Measurements from ENCODE around the gene TCF25.
"Not testable (repeated sequence)": the region's sequence is repeated elsewhere in the genome, so short reads cannot be mapped to it uniquely, and the experiment has no call there.

Gene TCF25

DNA sequence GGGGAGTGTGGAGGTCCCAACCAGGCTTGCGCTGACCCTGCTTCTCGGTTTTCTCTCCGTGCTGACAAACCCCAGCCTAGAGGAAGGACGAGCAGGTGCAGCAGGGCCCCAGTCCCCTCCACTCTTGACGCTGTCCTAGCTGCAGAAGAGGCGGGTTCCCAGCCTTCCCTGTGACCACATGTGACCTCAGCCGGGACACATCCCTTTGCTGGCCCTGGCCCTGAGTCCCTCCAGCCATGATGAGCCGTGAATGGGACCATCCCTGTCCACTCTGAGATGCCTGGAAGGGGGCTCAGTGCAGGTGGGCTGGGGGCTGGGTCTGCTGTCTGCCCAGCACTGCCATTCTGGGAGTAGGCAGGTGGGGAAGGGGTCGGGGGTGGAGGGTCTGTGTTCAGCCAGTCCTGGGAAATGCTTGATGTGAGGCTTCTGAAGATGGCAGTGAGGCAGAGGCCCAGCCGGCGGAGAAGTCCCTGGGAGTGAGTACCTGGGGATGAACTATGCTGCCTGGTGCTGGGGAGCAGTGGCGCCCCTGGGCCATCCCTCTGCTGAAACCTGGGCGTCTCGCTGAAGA lies 47.8 kb downstream of the TCF25 start:
- DNase-seq (ENCODE audit: low spot score), result no peak

- no peak for DNase-seq (ENCODE audit: low spot score)
Measured at GRCh38 chr16:89921702-89922476, 48.5 kb downstream of the TCF25 start.

DNA sequence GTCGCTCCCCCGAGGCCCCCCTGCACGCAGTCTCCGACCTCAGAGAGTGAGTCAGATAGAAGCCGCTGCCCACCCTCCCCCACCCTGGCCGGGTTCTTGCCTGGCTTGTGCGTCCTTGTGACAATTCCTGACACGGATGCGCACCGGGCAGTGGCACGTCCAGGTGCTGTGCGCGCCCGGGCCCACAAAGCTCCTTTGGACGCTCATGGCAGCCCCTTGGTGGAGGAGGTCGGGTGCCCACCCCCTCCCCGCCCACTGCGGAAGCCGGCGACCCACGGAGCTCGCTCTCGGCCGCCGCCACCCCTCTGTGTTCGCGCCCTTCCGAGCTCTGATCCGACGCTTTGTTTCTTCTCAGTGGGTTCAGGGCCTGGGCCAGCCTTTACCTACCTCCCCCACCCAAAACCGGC lies 49.1 kb downstream of the TCF25 start:
- DNase-seq (ENCODE audit: low spot score), result no peak

DNA sequence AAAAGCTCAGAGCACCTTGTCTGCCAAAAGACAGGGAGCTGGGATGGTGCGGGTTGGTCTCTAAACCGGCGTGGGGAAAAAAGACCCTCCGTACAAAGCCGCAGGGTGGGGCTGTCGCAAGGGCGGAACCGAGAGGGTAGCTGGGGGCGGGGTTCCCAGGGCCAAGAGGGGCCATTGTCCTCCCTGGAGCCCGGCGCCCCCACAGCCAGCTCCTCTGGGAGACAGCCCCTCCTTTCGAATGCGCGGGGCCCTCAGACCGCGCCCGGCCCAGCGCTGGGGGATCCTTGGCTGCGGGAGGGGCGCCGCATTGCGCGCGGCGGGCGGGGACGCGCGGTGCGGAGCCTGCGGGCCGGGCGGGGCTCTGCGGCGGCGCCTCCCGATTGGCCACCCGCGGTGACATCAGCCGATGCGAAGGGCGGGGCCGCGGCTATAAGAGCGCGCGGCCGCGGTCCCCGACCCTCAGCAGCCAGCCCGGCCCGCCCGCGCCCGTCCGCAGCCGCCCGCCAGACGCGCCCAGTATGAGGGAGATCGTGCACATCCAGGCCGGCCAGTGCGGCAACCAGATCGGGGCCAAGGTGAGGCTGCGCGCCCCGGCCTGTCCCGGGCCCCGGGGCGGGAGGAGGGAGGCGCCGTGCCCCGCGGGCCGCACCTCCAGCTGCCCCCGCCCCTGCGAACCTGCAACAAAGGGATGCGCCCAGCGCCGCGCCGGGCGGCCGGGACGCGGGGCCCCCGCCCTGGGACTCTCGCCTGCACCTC lies 49.7 kb downstream of the TCF25 start, which contains the start of gene TUBB3:
TUBB3 (plus strand) TSS at position 459 of the 756 bp plus-strand sequence; CDS start at position 519, 60 bp downstream.
- peak; percentile 83 for DNase-seq (ENCODE audit: low spot score)

DNA sequence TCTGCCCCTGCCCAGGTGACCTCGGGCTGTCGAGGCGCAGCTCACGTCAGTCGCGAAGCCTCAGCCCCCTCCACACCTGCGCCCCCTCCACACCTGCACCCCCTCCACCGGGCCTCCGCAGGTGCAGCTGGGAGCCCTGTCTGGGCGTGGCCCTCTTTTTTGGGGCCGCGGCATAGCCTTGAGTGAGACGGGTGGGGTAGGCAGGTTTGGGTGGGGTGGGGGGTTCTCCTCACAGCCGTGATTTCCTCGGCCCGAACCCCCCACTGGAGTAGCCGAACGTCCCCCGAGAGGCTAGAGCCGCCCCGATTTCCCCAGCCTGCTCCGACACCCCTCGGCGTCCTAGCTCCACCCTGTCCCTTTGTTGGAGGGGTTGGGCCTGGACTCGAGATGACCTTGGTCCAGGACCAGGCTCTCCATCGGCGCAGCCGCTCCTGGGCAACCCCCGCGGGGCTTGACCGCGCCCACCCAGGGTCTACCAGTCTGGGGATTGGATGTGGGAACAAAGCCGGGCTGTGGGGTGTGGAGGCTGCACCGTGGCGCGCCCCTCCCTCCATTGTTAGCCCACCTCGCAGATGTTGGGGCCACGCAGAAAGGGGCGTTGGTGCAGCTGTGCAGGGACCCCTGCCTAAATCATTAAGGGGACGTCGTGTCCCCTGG lies 50.4 kb downstream of the TCF25 start:
- no peak for DNase-seq (ENCODE audit: low spot score)

DNA sequence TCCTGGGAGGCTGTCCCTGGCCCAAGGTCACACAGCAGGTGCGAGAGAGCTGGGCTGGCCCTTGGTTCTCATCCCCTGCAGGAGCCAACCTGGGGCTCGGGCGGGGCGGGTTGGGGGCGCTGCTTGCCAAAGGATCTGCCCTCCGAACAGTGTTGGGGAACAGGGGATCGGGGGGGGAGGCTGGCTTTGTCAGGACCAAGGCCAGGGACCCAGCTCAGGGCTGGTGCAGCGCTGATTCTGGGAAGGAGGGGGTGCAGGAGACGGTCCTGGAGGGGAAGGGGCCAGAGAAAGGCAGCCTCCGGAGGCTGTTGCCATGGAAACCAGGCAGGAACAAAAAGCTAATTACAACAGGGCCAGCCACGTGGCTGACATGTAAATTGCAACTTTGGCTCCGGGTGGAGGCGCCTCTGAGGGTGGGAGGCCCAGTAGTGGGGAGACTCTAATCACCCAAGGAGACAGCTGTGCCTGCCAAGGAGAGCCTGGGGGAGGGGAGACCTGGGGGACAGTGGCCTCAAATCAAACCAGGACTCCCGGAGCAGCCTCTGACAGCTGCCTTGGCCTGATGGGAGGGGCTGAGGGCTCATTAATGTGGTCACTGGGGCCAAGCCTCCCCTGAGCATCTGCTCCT lies 51.0 kb downstream of the TCF25 start:
- DNase-seq (ENCODE audit: low spot score), result peak; percentile 79

DNA sequence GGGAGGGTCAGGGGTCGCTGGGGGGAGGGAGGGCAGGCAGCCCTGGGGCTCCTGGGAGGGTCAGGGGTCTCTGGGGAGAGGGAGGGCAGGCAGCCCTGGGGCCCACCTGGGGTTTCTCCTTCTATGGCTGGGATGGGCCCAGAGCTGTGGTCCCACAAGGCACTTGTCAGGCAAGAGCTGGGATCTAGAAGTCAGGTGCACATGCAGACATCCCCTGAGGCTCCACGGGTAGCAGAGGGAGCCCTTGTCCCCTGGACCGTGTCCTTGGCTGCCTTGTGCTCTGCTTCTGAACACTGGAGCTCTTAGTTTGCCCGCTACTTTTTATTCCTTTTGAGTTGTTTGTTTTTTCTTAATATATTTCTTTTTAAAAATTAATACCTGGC lies 51.5 kb downstream of the TCF25 start:
- no peak for DNase-seq (ENCODE audit: low spot score)

GRCh38 chr16:89925596-89926079 lies 52.2 kb downstream of the TCF25 start:
- no peak for DNase-seq (ENCODE audit: low spot score)

DNA sequence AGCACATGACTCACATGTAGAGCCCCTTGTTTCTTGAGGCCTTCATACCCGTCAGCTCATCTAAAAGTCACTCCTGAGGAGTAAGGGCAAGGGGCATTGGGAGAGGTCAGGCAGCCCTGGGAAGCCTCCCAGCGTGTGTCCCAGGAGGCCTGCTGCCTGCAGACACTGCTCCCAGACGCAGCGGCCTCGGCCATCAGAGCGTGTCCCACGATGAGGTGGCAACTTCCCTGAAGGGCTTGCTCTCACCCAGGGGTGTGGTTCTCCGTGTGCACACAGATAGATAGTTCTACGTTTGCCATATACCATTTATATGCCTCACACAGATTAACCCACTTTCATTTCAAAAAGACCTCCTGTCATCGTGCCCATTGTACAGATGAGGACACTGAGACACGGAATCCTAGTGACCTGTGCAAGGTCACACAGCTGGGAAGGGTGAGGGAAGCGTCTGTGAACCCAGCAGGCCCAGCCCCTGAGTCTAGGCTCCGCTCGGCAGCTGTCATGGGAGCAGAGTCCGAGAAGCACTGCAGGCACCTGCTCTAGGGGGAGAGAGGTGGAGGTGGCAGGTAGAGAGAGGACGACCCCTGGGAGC lies 58.0 kb downstream of the TCF25 start:
- no peak for DNase-seq (ENCODE audit: low spot score)

DNA sequence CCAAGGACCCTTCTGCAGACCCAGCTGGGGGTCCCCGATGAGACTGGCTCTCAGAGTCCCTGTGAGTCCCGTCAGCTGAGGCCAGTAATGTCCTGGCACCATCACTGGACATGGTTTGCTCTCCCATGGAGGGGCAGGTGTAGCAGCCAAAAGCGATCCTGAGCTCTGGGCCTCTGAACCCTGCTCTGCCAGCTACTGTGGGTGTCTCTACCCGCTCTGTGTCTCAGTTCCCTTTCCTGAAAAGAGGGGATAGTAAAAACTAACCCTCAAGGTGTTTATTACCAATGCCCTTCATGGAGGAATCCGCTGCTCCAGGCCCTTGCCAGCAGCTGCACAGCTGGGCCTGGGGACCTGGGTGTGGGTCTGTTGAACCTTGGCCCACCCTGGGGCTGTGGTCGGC lies 58.6 kb downstream of the TCF25 start:
- no peak for DNase-seq (ENCODE audit: low spot score)

DNA sequence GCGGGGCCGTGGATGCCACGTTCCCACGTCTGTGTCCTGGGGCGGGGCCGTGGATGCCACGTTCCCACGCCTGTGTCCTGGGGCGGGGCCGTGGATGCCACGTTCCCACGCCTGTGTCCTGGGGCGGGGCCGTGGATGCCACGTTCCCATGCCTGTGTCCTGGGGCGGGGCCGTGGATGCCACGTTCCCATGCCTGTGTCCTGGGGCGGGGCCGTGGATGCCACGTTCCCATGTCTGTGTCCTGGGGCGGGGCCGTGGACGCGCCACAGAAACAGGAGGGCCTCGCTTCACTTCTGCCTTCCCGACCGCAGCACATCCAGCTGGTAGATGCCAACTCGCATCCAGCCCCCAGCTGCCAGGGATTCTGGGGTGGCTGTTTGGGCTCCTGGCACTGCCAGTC lies 60.6 kb downstream of the TCF25 start:
- not testable (repeated sequence) for DNase-seq (ENCODE audit: low spot score)

- no peak for DNase-seq (ENCODE audit: low spot score)
Measured at GRCh38 chr16:89934611-89935553, 61.5 kb downstream of the TCF25 start.

- DNase-seq (ENCODE audit: low spot score), result not testable (repeated sequence)
Measured at GRCh38 chr16:89935620-89936019, 62.2 kb downstream of the TCF25 start.

- no peak for DNase-seq (ENCODE audit: low spot score)
Measured at GRCh38 chr16:89936034-89936433, 62.6 kb downstream of the TCF25 start.

GRCh38 chr16:89936508-89936907 lies 63.1 kb downstream of the TCF25 start:
- no peak for DNase-seq (ENCODE audit: low spot score)

DNA sequence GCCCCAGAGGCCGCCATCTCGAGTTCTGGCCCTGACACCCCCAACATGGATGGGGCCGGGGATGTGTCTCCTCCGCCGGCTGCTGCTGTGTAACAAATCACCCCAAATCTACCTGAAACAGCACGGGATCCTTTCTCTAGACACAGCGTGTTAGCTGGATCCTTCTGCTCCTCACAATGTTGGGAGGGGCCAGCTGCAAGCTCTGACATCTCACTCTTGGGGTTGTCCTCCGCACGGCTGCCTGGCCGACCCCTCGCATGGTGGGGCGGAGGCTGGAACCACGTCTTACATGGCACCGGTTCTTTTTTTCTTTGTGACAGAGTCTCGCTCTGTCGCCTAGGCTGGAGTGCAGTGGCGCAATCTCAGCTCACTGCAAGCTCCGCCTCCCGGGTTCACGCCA lies 63.6 kb downstream of the TCF25 start:
- DNase-seq (ENCODE audit: low spot score), result no peak

- no peak for DNase-seq (ENCODE audit: low spot score)
Measured at GRCh38 chr16:89938175-89938885, 64.9 kb downstream of the TCF25 start.

DNA sequence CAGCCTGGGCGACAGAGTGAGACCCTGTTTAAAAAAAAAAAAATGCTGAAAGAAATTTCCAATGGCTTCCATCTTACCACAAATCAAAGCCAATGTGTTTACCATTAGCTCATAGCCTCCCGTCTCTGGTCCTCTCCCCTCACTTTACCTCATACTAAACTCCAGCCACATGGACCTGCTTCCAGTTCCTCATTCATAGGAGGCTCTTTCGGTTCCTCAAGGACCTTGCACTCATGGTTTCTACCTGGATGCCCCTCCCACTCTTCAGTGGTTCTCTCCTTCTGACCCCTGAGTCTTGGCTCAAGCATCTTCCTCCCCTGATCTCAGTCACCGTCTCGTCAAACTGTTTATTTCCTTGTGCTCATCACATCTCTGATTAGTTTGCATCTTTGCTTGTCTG lies 71.4 kb downstream of the TCF25 start:
- no peak for DNase-seq (ENCODE audit: low spot score)

- DNase-seq (ENCODE audit: low spot score), result no peak
Measured at GRCh38 chr16:89945654-89946053, 72.3 kb downstream of the TCF25 start.

DNA sequence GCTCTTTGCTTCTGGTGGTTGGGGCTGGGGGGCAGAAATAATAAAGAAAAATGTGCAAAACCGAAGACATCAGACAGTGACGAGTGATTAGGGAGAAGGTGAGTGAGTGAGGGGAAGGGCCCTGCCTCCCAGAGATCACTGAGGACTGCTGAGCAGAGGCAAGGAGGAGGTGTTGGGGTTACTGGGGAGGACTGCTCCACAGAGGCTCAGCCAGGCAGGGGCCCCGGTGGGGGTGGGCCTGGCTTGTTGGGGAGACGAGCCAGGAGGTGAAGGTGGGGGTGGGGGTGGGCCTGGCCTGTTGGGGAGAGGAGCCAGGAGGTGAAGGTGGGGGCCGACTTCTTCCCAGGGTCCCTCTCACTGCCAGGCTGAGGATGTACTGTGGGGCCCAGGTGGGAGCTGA lies 73.1 kb downstream of the TCF25 start:
- DNase-seq (ENCODE audit: low spot score), result no peak
